DND-41 (cell line): ENCODE data around the gene EFCAB10.

Experiments used
- EZH2 ChIP-seq: IDR thresholded peaks from 3 replicates; pipeline ENCODE4 v1.6.1; 2012; ENCODE audit warnings: borderline replicate concordance, low read depth, mild to moderate bottlenecking, moderate library complexity, low read length, inconsistent platforms; ENCODE audit not compliant: severe bottlenecking
- TF ChIP-seq, protein P1 (sequence below): IDR thresholded peaks from 2 replicates; pipeline ENCODE4 v1.5.1; 2012; ENCODE audit warnings: borderline replicate concordance, low read length, moderate library complexity, mild to moderate bottlenecking; ENCODE audit not compliant: poor library complexity, severe bottlenecking; ENCODE audit errors: extremely low read depth

DNA sequence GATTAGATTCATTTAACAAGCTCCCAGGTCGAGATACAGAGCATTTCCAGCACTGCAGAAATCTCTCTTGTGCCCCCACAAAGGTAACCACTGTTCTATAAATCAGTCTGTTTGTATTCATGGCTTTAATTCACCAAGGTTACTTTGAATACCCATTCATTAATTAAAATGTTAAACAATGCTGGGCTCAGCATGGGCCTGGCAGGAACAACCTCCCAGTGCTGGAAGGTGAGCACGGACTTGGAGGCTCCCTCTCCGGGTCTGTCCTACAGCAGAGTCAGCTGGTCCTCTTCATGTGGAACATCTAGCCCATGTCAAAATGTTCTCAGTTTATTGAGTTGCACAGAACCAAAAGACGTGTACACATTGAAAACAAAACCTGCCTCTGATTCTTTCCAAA lies 15.6 kb upstream of the EFCAB10 start:
- TF ChIP-seq, protein P1, sequence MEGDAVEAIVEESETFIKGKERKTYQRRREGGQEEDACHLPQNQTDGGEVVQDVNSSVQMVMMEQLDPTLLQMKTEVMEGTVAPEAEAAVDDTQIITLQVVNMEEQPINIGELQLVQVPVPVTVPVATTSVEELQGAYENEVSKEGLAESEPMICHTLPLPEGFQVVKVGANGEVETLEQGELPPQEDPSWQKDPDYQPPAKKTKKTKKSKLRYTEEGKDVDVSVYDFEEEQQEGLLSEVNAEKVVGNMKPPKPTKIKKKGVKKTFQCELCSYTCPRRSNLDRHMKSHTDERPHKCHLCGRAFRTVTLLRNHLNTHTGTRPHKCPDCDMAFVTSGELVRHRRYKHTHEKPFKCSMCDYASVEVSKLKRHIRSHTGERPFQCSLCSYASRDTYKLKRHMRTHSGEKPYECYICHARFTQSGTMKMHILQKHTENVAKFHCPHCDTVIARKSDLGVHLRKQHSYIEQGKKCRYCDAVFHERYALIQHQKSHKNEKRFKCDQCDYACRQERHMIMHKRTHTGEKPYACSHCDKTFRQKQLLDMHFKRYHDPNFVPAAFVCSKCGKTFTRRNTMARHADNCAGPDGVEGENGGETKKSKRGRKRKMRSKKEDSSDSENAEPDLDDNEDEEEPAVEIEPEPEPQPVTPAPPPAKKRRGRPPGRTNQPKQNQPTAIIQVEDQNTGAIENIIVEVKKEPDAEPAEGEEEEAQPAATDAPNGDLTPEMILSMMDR, result no peak
- TF ChIP-seq EZH2, result no peak
